ENCODE data around the gene TBL1X.
"Not testable (repeated sequence)": the region's sequence is repeated elsewhere in the genome, so short reads cannot be mapped to it uniquely, and the experiment has no call there.

TBL1X gene

DNA sequence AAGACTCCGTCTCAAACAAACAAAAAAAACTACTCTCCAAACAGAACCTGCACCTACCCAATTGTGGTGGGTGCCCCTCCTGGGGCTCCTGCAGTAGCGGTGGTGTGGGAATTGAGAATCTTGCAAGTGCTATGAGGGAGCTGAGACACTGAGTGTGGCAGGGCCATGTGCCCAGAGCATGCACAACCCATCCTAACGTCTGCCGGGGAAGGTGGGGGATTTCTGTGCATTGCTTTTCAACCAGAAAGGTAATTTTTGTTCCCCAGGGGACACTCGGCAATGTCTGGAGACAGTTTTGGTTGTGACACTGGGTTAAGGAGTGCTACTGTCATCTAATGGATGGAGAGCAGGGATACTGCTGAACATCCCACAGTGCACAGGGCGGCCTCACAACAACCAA, 35.7 kb downstream of the TBL1X start:
- no peak for DNase-seq

DNA sequence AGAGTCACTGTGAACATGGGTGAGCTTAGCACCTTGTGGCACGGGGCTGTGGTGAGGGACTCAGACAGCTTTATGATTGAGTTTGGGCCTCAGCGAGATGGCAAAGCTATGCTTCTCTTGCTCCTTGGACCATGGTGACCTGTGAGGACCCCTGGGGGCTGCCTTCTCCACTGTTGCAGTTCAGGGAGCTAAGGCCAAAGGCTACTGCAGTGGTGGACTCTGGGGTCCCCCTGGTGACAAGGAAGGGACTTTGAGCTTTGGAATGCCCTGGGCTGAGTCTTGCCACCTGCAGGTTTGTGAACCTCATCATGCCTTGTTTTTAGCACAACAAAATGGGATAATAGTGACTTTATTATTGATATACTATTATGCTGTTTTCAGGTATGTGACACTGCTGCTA, 36.5 kb downstream of the TBL1X start:
- no peak for DNase-seq

GRCh38 chrX:9503261-9503660, 38.4 kb downstream of the TBL1X start:
- no peak for DNase-seq

- no peak for DNase-seq
These were observed 45.5 kb downstream of the TBL1X start for GRCh38 chrX:9510366-9510765.

- DNase-seq = no peak
These were observed 46.1 kb downstream of the TBL1X start for GRCh38 chrX:9510980-9511379.

- no peak for DNase-seq
These were observed 50.6 kb downstream of the TBL1X start for GRCh38 chrX:9515489-9515888.

GRCh38 chrX:9515973-9516538, 51.2 kb downstream of the TBL1X start:
- no peak for DNase-seq

DNA sequence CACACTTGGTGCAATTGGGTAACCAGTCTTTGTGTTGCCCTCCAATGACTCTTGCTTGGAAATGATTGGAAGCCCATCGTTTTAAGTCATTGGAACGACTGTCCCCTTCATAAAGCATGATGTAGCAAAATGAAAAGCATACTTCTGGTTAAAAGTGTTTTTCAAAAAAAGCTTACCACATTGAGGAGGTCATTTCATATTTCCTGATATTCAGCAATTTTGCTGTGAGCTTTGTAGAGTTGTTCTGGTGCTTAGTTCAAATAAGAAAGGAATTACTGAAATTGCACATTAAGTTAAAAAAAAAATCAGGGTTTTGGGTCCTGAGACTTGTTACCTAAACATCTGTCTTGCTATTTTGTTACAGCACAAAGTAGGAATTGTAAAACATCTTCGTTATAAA, 51.8 kb downstream of the TBL1X start:
- DNase-seq = no peak

GRCh38 chrX:9518051-9518450, 53.2 kb downstream of the TBL1X start:
- no peak for DNase-seq

DNA sequence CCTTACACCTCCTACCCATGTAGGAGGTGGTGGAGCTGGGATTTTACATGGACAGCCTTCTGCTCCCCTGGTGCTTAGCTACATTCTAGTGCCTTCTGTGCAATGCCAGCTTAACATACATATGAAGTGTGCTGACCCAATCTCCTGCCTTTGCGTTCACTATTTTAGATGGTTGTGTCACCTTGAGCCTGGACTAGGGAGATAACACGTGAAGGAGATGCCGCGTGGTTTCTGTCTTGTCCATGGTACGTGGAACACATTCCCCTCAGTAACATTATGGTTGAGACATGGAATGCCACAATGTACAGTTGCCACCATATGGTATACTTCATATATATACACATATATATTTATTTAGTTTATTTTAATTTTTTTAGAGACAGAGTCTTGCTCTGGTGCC, 54.0 kb downstream of the TBL1X start:
- DNase-seq = no peak

DNA sequence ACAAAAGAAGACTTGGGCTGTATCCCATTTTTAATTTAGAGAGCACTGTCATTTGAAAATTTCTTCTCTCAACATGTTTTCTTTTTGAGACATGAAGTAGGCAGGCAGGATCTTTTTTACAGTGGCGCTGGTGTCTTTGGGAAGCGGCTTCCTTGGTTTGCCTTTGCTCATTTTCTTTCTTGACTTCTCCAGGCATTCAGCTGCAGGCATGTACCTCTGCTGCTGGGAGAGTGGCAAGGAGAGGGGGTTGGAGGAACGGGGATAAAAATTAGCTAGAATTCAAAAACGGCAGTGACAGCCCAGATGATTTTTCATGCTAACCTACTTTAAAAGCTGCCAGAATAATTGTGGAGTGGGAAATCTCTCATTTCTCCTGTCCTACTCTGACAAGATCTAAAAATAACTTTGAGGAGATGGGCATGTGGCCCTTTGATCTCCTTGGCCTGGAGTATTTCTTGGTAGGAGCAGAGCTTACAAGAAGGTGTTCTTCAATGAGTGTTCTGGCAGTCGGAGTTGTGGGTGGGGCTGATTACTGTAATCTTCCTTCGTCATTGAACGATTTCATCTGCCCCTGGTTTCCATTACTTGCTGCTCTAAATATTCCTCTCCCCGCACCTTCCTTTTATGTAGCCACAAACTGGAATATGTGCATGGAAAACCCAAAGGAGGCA, 54.8 kb downstream of the TBL1X start:
- DNase-seq = no peak

- DNase-seq = no peak
These were observed 55.3 kb downstream of the TBL1X start for GRCh38 chrX:9520217-9520590.

- DNase-seq = no peak
These were observed 57.7 kb downstream of the TBL1X start for GRCh38 chrX:9522378-9523155.

DNA sequence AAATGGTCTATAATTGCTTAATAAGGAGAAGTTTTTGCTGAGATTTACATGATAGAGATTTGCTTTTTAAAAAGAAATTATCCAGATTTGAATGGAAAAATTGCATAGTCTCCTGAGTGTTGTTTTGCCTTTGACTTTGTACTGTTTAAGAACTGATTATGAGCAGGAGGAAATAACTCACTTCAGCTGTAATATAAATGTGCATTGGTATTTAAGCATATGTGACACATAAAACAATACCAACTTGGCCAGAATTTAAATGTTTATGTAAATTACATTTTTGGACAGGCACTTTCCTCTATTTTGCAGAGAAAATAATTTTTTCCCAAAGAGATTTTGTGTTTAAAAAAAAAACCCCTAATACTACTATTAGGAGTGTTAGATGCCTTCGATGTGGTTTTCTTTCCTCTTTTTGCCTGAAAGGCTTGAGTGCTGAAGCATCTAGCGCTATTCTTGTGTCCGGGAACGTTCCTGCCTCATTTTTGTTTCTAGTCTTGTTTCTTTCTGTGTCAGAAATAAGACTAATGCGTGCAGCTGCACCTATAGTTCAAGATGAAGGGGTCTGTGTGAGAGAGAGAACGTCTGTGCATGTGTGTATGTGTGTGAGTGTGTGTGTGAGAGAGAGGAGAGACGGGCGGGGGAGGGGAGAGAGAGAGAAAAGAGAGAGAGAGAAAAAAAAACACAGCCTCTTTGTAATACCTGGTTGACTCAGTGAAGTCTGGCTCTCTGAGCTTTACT, 60.8 kb downstream of the TBL1X start:
- no peak for DNase-seq

DNA sequence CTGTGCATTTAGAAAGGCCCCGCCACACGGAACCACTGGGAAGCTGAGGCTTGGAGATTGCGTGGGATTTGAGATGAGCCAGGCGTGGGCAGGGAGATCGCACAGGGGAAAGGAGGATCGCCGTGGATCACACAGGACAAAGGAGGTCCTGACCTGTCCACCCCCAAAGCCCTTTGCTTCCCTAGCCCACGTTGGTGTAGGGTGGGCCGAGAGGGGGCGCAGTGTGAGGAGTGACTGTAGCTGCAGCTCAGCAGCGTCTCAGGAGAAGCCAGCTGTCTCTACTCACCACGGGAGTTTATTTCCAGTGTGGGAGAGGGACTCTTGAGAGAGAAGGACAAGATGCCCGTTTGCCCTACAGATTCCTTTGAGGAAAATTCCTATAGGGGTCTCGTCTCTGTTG, 62.1 kb downstream of the TBL1X start:
- DNase-seq = no peak

GRCh38 chrX:9528498-9528897, 63.6 kb downstream of the TBL1X start:
- DNase-seq = no peak

- no peak for DNase-seq
These were observed 64.4 kb downstream of the TBL1X start for GRCh38 chrX:9529223-9529622.

- peak; percentile 18 for DNase-seq
These were observed 66.0 kb downstream of the TBL1X start for GRCh38 chrX:9530848-9531274.

DNA sequence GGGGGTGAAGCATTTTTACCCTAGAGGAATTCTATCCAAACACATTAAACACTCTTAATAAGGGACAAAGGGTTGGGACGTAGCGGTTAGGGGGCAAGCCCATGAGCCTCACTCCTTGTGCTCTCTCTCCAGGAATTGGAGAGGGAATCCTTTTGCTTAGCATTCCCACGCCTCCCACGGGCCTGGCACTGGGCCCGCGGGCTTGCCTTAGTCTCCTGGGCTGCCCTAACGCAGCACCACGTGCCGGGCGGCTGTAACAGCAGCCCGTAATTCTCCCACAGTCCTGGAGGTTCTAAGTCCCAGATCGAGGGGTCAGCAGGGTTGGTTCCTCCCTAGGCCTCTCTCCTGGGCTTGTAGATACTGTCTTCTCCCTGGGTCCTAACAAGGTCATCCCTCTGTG, 67.5 kb downstream of the TBL1X start:
- DNase-seq = no peak

GRCh38 chrX:9533611-9534010, 68.8 kb downstream of the TBL1X start:
- DNase-seq = no peak

DNA sequence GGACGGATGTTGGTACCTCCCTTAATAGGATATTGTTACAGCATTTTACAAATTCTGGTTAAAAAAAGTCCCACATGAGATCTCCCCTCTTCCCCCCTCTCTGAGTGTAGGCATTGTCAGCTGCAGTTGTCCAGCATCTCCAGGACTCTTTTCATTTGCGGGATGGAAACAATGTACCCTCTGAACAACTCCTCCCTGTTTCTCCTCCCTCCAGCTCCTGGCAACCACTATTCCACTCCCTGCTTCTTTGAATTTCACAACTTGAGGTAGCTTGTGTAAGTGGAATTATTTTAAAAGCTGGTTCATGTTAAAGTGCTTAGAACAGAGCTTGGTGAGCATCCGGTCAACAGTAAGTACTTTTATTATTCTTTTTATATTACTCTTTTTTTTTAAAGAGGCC, 69.8 kb downstream of the TBL1X start:
- no peak for DNase-seq

DNA sequence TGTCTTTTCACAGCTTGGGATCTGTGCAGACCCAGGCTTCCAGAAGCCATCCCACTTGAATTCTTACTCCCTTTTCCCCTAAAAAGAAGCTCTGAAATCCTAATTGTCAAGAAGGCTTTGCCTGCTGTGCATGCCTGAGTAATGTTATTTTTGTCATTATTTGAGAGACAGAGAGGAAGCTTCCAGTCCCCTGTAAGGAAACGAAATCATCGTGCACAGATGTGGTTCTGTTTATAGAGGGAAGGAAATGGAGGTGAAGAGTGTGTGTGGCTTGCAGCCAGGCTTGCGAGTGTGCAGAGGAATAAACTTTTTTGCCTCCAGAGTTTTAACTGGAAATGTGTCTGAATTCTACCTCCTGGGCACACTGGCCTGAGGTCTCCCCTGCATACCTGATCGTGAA, 70.2 kb downstream of the TBL1X start:
- DNase-seq = no peak

- DNase-seq = not testable (repeated sequence)
These were observed 71.3 kb downstream of the TBL1X start for GRCh38 chrX:9536156-9536555.

DNA sequence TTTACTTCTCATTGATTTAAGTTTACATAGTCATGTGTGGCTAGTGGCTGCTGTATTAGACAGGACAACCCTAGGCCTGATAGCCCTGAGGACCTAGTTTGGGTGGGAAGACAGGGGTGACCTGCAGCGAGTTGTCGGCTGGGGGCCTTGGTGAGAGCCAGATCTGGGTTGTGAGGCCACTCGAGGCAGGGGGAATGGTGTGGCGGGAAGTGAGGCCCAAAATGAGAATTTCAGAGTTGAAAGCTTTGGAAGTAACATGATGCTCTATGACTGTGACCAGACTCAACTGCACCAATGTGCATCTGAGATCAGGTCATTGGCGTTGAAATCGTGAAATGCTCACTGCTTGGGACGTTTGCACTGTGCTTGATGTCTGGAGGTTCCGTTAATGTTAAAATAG, 72.9 kb downstream of the TBL1X start:
- DNase-seq = no peak
